Inflammatory macrophage treated with lipopolysaccharide for 4 hours (primary cell): ENCODE measurements around the gene CRELD2.

Experiments
- DNase-seq: peaks from one replicate; pipeline ENCODE4 v3.0.0-alpha.2; 2020

The CRELD2 gene

GRCh38 chr22:49933236-49934159 is 15.1 kb downstream of the CRELD2 start:
- no peak for DNase-seq

- DNase-seq: peak; percentile 50
Observed at GRCh38 chr22:49934160-49934890, 15.9 kb downstream of the CRELD2 start.

- peak; percentile 80 for DNase-seq
Observed at GRCh38 chr22:49934891-49935557, 16.6 kb downstream of the CRELD2 start.

GRCh38 chr22:49935561-49935960 is 17.1 kb downstream of the CRELD2 start:
- DNase-seq: peak; percentile 63

GRCh38 chr22:49936018-49936972 is 17.9 kb downstream of the CRELD2 start:
- DNase-seq: peak; percentile 99

GRCh38 chr22:49936973-49937757 is 18.7 kb downstream of the CRELD2 start:
- no peak for DNase-seq

GRCh38 chr22:49937758-49938564 is 19.5 kb downstream of the CRELD2 start:
- DNase-seq: no peak

GRCh38 chr22:49938565-49939136 is 20.2 kb downstream of the CRELD2 start:
- no peak for DNase-seq

GRCh38 chr22:49941507-49942316 is 23.3 kb downstream of the CRELD2 start:
- no peak for DNase-seq

GRCh38 chr22:49942565-49943404 is 24.4 kb downstream of the CRELD2 start:
- DNase-seq: no peak

GRCh38 chr22:49943405-49943765 is 25.0 kb downstream of the CRELD2 start:
- no peak for DNase-seq

GRCh38 chr22:49943771-49944398 is 25.5 kb downstream of the CRELD2 start:
- DNase-seq: no peak

GRCh38 chr22:49944399-49944891 is 26.0 kb downstream of the CRELD2 start:
- no peak for DNase-seq

GRCh38 chr22:49945042-49945794 is 26.8 kb downstream of the CRELD2 start:
- peak; percentile 61 for DNase-seq

GRCh38 chr22:49946612-49947295 is 28.3 kb downstream of the CRELD2 start:
- DNase-seq: no peak

- no peak for DNase-seq
Observed at GRCh38 chr22:49947296-49947622, 28.8 kb downstream of the CRELD2 start.
